K562 (cell line): ENCODE data around the gene ACBD3. TPM values are rescaled to one million over a fixed set of nuclear protein-coding genes. Genes with fewer than 3 reads are reported as not detected.

Experiments
- ASH1L ChIP-seq: fragments of 450-650 bp; IDR thresholded peaks from 2 replicates; pipeline ENCODE4 v1.6.1; 2018; ENCODE audit warnings: borderline replicate concordance, mild to moderate bottlenecking, low read depth; ENCODE audit not compliant: partially characterized antibody
- BRD9 ChIP-seq: fragments of 450-650 bp; IDR thresholded peaks from 2 replicates; pipeline ENCODE4 v1.6.1; 2018; ENCODE audit warnings: low read depth; ENCODE audit not compliant: partially characterized antibody
- C11orf30 ChIP-seq: fragments of 450-650 bp; IDR thresholded peaks from 2 replicates; pipeline ENCODE4 v1.6.1; 2016; ENCODE audit warnings: low read depth, mild to moderate bottlenecking
- DNMT1 ChIP-seq: fragments of 450-650 bp; IDR thresholded peaks from 2 replicates; pipeline ENCODE4 v1.6.1; 2016; ENCODE audit warnings: antibody characterized with exemption, mild to moderate bottlenecking
- HDAC3 ChIP-seq: fragments of 450-650 bp; IDR thresholded peaks from 2 replicates; pipeline ENCODE4 v1.6.1; 2018; ENCODE audit warnings: borderline replicate concordance, mild to moderate bottlenecking, moderate library complexity; ENCODE audit not compliant: partially characterized antibody
- POLR3A ChIP-seq: IDR thresholded peaks from 2 replicates; pipeline ENCODE4 v1.6.1; 2011; ENCODE audit warnings: borderline replicate concordance, mild to moderate bottlenecking, moderate library complexity; ENCODE audit not compliant: insufficient read length, insufficient read depth; ENCODE audit errors: extremely low read depth
- RCOR1 ChIP-seq, 2 experiments: IDR thresholded peaks; 2 replicates each; pipeline ENCODE4 v1.6.1; 2012; ENCODE audit warnings: low read depth in 2 of 2, low read length in 2 of 2, borderline replicate concordance in 1 of 2, improper control_type of control experiment in 1 of 2
- SAFB2 ChIP-seq: fragments of 200-400 bp; formaldehyde crosslinking; IDR thresholded peaks from 2 replicates; pipeline ENCODE4 v1.6.1; 2018; ENCODE audit warnings: borderline replicate concordance, low read length, low read depth, moderate library complexity; ENCODE audit not compliant: severe bottlenecking
- SNRNP70 ChIP-seq: fragments of 200-400 bp; formaldehyde crosslinking; optimal IDR thresholded peaks from 2 replicates; pipeline ENCODE3; 2017; ENCODE audit warnings: low read depth, low read length
- TSC22D4 ChIP-seq: fragments of 450-650 bp; IDR thresholded peaks from 2 replicates; pipeline ENCODE4 v1.6.1; 2016; ENCODE audit warnings: missing genetic modification characterization, missing biosample characterization, control low read depth
- ZKSCAN3 ChIP-seq: fragments of 250-450 bp; sonication (Bioruptor Pico); IDR thresholded peaks from 2 replicates; pipeline ENCODE4 v1.4.0; 2020
- ZNF224 ChIP-seq: sonication (generic); formaldehyde crosslinking; IDR thresholded peaks from 2 replicates; pipeline ENCODE4 v1.8.0; 2022; ENCODE audit warnings: mild to moderate bottlenecking, missing genetic modification reagents
- polyA plus RNA-seq, 8 experiments: library from polyadenylated mRNA; depleted of rRNA in 4 of 8; stranded (reverse) in 5 of 8; unstranded in 3 of 8; fragments of >200 nt; fragmentation: Nextera tagmentation in 2 of 8; fragmentation: Illumina TruSeq in 1 of 8; extraction: Ambion mirVana in 2 of 8; extraction: Trizol in 1 of 8; gene quantifications; 2 replicates each; pipeline versions ENCODE4 v1.2.1 to v1.2.3, GENCODE V29; 2011 to 2014; ENCODE audit warnings: inconsistent platforms in 1 of 8, missing spikeins in 1 of 8
- total RNA-seq, 7 experiments: library from RNA; depleted of rRNA in 6 of 7; stranded (reverse); fragments of >200 nt in 6 of 7; fragmentation: Illumina TruSeq in 2 of 7; extraction: Trizol in 2 of 7; gene quantifications; 2 replicates each; pipeline versions ENCODE4 v1.2.1 to v1.2.3, GENCODE V29; 2011 to 2021; ENCODE audit warnings: low replicate concordance in 1 of 7
- TF ChIP-seq, protein P1 (sequence below): fragments of 250-450 bp; sonication (Bioruptor Pico); IDR thresholded peaks from 2 replicates; pipeline ENCODE4 v1.8.0; 2021; ENCODE audit warnings: mild to moderate bottlenecking, moderate library complexity
- TF ChIP-seq, protein P2 (sequence below): fragments of 450-650 bp; IDR thresholded peaks from 2 replicates; pipeline ENCODE4 v1.6.1; 2018; ENCODE audit warnings: mild to moderate bottlenecking, low read depth; ENCODE audit not compliant: partially characterized antibody
- TF ChIP-seq, protein P3 (sequence below), 2 experiments: fragments of 450-650 bp in 1 of 2; sonication (generic) in 1 of 2; formaldehyde crosslinking in 1 of 2; IDR thresholded peaks; 2 replicates each; pipeline versions ENCODE4 v1.7.1 to v1.9.0; 2016 to 2022; ENCODE audit warnings: inconsistent platforms in 1 of 2, mild to moderate bottlenecking in 1 of 2, missing genetic modification reagents in 1 of 2
- TF ChIP-seq, protein P4 (sequence below): fragments of 250-450 bp; sonication (Bioruptor Pico); IDR thresholded peaks from 2 replicates; pipeline ENCODE4 v1.8.0; 2021; ENCODE audit warnings: moderate library complexity, mild to moderate bottlenecking, inconsistent platforms

The ACBD3 gene
- total and polyA plus RNA-seq, 9 of the 15 experiments (the other 6 are each of a cell fraction or from before 2014, with no cell fraction given), result 11.1 to 36.7 (median 26.9) TPM

- TF ChIP-seq BRD9 (no peak), ZNF224 (CRISPR knock-in tag) (no peak), SNRNP70 (no peak), ZKSCAN3 (CRISPR knock-in tag) (no peak), HDAC3 (no peak), DNMT1 (no peak), POLR3A (no peak), TSC22D4 (tag) (no peak), SAFB2 (no peak), C11orf30 (no peak), RCOR1 (IDR thresholded peaks at IDR 0.05; ENCODE audit: borderline replicate concordance in 1 of 2, low read depth in 2 of 2, low read length in 2 of 2) (0 out of 4 replicates have a peak, but pooled peaks of 1 of the 2 experiments have one; percentile 40), ASH1L (no peak)
- TF ChIP-seq, protein P1, sequence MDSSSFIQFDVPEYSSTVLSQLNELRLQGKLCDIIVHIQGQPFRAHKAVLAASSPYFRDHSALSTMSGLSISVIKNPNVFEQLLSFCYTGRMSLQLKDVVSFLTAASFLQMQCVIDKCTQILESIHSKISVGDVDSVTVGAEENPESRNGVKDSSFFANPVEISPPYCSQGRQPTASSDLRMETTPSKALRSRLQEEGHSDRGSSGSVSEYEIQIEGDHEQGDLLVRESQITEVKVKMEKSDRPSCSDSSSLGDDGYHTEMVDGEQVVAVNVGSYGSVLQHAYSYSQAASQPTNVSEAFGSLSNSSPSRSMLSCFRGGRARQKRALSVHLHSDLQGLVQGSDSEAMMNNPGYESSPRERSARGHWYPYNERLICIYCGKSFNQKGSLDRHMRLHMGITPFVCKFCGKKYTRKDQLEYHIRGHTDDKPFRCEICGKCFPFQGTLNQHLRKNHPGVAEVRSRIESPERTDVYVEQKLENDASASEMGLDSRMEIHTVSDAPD (CRISPR knock-in tag), result no peak
- TF ChIP-seq, protein P2, sequence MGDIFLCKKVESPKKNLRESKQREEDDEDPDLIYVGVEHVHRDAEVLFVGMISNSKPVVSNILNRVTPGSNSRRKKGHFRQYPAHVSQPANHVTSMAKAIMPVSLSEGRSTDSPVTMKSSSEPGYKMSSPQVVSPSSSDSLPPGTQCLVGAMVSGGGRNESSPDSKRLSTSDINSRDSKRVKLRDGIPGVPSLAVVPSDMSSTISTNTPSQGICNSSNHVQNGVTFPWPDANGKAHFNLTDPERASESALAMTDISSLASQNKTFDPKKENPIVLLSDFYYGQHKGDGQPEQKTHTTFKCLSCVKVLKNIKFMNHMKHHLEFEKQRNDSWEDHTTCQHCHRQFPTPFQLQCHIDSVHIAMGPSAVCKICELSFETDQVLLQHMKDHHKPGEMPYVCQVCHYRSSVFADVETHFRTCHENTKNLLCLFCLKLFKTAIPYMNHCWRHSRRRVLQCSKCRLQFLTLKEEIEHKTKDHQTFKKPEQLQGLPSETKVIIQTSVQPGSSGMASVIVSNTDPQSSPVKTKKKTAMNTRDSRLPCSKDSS, result no peak
- TF ChIP-seq, protein P3, sequence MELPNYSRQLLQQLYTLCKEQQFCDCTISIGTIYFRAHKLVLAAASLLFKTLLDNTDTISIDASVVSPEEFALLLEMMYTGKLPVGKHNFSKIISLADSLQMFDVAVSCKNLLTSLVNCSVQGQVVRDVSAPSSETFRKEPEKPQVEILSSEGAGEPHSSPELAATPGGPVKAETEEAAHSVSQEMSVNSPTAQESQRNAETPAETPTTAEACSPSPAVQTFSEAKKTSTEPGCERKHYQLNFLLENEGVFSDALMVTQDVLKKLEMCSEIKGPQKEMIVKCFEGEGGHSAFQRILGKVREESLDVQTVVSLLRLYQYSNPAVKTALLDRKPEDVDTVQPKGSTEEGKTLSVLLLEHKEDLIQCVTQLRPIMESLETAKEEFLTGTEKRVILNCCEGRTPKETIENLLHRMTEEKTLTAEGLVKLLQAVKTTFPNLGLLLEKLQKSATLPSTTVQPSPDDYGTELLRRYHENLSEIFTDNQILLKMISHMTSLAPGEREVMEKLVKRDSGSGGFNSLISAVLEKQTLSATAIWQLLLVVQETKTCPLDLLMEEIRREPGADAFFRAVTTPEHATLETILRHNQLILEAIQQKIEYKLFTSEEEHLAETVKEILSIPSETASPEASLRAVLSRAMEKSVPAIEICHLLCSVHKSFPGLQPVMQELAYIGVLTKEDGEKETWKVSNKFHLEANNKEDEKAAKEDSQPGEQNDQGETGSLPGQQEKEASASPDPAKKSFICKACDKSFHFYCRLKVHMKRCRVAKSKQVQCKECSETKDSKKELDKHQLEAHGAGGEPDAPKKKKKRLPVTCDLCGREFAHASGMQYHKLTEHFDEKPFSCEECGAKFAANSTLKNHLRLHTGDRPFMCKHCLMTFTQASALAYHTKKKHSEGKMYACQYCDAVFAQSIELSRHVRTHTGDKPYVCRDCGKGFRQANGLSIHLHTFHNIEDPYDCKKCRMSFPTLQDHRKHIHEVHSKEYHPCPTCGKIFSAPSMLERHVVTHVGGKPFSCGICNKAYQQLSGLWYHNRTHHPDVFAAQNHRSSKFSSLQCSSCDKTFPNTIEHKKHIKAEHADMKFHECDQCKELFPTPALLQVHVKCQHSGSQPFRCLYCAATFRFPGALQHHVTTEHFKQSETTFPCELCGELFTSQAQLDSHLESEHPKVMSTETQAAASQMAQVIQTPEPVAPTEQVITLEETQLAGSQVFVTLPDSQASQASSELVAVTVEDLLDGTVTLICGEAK (IDR thresholded peaks at IDR 0.05), result no peak
- TF ChIP-seq, protein P3 (CRISPR knock-in tag; IDR thresholded peaks at IDR 0.05), result no peak
- TF ChIP-seq, protein P4, sequence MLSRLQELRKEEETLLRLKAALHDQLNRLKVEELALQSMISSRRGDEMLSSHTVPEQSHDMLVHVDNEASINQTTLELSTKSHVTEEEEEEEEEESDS (CRISPR knock-in tag), result no peak
These were observed 29.5 kb upstream of the ACBD3 start (continued) for GRCh38 chr1:226216056-226216455.
